ENCODE results near the gene ZNF487.
"Not testable (repeated sequence)": the region's sequence is repeated elsewhere in the genome, so short reads cannot be mapped to it uniquely, and the experiment has no call there.

The ZNF487 gene

GRCh38 chr10:43437141-43437870, 395 bp downstream of the ZNF487 start:
- DNase-seq (ENCODE audit: low spot score): no peak

GRCh38 chr10:43440463-43441134, 3.7 kb downstream of the ZNF487 start:
- DNase-seq (ENCODE audit: low spot score): no peak

- no peak for DNase-seq (ENCODE audit: low spot score)
These were observed 7.4 kb downstream of the ZNF487 start for GRCh38 chr10:43444323-43444722.

DNA sequence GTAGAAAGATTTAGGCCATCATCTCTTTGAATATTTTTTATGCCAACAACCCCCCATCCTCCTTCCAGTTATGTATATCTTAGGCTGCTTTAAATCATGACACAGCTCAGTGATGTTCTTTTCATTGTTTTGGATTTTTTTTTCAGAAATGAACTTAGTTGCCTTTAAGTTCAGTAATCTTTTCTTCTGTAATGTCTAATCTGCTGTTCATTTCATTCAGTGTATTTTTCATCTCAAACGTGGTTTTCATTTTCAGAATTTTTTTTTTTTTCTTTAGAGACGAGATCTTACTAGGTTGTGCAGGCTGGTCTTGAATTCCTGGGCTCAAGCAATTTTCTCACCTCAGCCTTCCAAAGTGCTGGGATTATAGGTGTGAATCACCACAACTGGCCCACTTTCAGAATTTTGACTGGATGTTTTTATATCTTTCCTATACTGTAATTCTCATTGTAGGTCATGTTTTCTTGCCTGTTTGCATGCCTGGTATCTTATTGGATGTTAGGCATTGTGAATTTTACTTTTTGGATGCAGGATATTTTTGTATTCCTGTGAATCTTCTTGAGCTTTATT, 8.1 kb downstream of the ZNF487 start:
- DNase-seq (ENCODE audit: low spot score): no peak

DNA sequence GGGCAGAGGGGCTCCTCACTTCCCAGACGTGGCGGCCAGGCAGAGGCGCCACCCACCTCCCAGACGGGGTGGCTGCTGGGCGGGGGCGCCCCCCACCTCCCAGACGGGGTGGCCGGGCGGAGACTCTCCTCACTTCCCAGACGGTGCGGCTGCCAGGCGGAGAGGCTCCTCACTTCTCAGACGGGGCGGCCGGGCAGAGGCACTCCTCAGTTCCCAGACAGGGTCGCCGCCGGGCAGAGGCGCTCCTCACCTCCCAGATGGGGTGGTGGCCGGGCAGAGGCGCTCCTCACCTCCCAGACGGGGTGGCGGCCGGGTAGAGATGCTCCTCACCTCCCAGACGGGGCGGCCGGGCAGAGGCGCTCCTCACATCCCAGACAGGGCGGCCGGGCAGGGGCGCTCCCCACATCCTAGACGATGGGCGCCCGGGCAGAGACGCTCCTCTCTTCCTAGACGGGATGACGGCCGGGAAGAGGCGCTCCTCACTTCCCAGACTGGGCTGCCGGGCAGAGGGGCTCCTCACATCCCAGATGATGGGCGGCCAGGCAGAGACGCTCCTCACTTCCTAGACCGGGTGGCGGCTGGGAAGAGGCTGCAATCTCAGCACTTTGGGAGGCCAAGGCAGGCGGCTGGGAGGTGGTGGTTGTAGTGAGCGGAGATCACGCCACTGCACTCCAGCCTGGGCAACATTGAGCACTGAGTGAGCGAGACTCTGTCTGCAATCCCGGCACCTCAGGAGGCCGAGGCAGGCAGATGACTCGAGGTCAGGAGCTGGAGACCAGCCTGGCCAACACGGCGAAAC, 9.5 kb downstream of the ZNF487 start:
- not testable (repeated sequence) for DNase-seq (ENCODE audit: low spot score)

- no peak for DNase-seq (ENCODE audit: low spot score)
These were observed 11.8 kb downstream of the ZNF487 start for GRCh38 chr10:43448742-43449141.

- no peak for DNase-seq (ENCODE audit: low spot score)
These were observed 15.5 kb downstream of the ZNF487 start for GRCh38 chr10:43452356-43452914.

- no peak for DNase-seq (ENCODE audit: low spot score)
These were observed 16.4 kb downstream of the ZNF487 start for GRCh38 chr10:43453266-43453831.

DNA sequence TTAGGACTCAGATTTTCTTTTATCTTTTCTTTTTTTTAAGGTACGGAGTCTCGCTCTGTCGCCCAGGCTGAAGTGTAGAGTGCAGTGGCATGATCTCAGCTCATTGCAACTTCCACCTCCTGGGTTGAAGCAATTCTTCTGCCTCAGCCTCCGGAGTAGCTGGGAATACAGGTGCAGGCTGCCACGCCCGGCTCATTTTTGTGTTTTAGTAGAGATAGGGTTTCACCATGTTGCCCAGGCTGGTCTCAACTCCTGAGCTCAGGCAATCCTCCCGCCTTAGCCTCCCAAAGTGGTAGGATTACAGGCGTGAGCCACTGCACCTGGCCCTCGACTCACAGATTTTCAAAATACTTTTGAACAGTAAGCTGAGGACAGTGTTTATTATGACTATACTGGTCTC, 17.1 kb downstream of the ZNF487 start:
- DNase-seq (ENCODE audit: low spot score): not testable (repeated sequence)

DNA sequence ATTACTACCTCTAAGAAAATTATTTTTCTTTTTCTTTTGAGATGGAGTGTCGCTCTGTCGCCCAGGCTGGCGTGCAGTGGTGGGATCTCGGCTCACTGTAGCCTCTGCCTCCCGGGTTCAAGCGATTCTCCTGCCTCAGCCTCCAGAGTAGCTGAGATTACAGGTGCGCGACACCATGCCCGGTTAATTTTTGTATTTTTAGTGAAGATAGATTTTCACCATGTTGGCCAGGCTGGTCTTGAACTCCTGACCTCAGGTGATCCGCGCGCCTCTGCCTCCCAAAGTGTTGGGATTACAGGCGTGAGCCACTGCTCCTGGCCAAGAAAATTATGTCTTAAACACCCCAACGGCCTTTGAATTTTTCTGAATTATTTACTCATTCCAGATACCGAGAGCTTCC, 19.6 kb downstream of the ZNF487 start:
- DNase-seq (ENCODE audit: low spot score): not testable (repeated sequence)

DNA sequence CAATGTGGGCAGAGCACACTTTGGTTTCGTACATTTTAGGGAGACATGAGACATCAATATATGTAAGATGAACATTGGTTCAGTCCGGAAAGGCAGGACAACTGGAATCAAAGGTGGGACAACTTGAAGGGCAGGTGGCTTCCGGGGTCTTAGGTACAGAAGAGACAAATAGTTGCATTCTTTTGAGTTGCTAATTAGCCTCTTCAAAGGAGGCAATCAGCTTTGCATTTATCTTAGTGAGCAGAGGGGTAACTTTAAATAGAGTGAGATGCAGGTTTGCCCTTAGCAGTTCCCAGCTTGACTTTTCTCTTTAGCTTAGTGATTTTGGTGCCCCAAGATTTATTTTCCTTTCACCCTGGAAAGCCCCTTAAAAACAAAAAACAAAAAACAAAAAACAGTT, 21.3 kb downstream of the ZNF487 start:
- no peak for DNase-seq (ENCODE audit: low spot score)

- DNase-seq (ENCODE audit: low spot score): peak; percentile 79
These were observed 25.0 kb downstream of the ZNF487 start for GRCh38 chr10:43461950-43462349.

GRCh38 chr10:43465086-43465735, 28.3 kb downstream of the ZNF487 start:
- not testable (repeated sequence) for DNase-seq (ENCODE audit: low spot score)

- not testable (repeated sequence) for DNase-seq (ENCODE audit: low spot score)
These were observed 28.8 kb downstream of the ZNF487 start for GRCh38 chr10:43465736-43466120.

DNA sequence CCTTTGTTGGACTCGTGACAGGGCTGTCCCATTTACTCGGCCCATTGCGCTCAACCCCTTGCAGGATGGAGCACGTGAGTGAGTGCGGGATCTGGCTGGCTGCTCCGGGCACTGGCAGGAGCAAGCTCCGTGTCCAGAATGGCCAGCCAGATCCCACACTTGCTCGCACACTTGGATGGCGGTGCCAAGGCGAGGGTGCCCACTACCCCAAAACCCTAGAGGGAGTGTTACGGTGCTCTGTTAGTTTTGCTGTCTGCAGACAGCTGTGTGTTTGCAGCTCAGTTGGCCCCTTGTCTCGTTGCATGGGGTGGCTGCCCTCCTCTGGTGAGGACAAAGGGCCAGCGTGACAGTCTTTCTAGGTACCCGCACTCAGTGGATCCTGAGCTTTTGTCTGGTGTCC, 34.2 kb downstream of the ZNF487 start:
- DNase-seq (ENCODE audit: low spot score): no peak

DNA sequence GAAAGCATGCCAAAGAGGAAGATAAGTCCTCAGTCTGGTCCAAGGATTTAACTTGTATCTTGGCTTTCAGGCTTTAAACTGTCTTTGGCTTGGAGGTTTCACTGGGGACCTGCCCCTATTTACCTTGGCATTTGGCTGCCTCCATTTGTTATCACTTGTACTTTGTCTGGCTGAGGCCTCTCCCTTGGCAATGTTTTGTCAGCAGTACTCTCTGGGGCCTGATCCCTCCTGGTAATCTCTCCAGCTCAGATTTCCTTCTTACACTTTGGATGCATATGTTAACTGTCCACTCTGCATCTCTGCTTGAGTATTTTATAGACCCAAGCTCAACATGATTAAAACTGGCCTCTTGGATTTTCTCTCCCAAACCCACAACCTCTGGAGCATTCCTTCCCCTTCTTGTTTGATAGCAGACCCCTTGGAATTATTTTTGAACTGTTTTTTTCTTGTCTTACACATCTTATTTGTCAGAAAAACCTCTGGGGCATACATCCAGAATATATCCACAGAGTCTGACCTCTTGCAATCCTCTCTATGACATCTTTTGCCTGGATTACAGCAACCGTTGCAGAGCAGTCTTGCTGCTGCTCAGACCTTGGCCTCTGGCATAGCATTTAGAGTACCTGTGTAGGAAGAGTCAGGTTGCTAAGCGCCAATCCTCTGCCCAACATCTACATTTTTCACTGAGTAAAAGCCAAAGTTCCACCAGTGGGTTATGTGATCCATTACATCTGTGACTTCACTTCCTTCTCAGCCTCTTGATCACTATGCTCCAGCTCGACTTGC, 35.2 kb downstream of the ZNF487 start:
- no peak for DNase-seq (ENCODE audit: low spot score)

- DNase-seq (ENCODE audit: low spot score): peak; percentile 16
These were observed 42.4 kb downstream of the ZNF487 start for GRCh38 chr10:43479275-43479674.

DNA sequence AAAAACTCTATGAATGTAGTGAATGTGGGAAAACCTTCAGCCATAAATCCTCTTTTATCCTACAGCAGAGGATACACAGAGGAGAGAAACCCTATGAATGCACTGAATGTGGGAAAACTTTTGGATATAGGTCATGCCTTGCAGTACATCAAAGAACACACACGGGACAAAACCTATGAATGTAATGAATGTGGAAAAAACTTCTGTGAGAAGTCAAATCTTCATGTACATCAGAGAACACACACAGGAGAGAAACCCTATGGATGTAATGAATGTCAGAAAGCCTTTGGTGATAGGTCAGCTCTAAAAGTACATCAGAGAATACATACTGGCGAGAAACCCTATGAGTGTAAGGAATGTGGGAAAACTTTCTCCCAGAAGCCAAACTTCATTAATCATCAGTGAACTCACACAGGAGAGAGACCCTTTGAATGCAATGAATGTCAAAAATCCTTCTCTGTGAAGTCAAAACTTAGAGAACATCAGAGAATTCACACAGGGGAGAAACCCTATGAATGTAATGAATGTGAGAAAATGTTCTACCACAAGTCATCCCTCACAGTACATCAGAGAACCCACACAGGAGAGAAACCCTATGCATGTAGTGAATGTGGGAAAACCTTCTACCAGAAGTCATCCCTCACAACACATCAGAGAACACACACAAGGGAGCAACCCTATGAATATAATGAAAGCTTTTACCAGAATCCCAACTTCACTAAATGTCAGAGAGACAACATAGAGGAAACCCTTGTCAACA, 45.6 kb downstream of the ZNF487 start:
- DNase-seq (ENCODE audit: low spot score): no peak

DNA sequence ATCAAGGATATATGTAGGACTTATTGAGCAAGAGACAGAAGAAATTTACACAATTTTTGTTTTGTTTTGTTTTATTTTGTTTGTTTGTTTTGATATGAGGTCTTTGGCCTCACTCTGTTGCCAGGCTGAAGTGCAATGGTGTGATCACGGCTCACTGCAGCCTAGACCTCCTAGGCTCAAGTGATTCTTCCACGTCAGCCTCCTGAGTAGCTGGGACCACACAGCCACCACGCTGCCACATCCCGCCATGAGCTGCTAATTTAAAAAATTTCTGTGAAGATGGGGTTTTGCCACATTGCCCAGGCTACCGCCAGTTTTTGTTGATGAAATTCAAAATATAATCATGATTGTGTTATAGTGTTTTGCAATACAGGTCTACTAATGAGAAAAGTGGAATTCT, 54.9 kb downstream of the ZNF487 start:
- DNase-seq (ENCODE audit: low spot score): no peak

DNA sequence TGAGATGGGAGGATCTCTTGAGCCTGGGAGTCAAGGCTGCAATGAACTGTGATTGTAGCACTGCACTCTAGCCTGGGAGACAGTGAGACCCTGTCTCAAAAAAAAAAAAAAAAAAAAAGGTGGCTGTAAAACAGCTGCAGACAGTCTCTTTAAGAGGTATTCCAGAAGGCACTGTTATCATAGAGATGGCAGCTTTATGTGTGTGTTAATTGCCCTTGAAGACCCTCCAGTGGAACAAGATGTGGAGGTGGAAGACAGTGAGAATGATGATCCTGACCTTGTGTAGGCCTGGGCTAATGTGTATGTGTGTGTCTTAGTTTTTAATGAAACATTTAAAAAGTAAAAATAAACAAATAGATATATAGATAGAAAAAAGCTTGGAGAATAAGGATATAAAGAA, 66.0 kb downstream of the ZNF487 start:
- DNase-seq (ENCODE audit: low spot score): no peak
